Gastrocnemius medialis (tissue), 4 donors: ENCODE measurements around the gene KHNYN. TPM values are rescaled to one million over a fixed set of nuclear protein-coding genes. Genes with fewer than 3 reads are reported as not detected.

Experiments
- ATAC-seq, 2 donors: fragments of 150-250 bp; one replicate each; pipeline ENCODE4 v1.9.1; 2016
- DNase-seq, 2 donors: peaks; one replicate each; pipeline ENCODE4 v3.0.0-alpha.2; 2019
- H3K27ac ChIP-seq, 4 donors: fragments of 200-600 bp; sonication (generic); 1 replicate in 1 of 4; 2 replicates in 3 of 4; pipeline ENCODE4 v1.5.1; 2016 to 2018; ENCODE audit warnings: mild to moderate bottlenecking in 2 of 4, moderate library complexity in 1 of 4
- H3K27me3 ChIP-seq, 3 donors: fragments of 200-600 bp; sonication (generic) in 2 of 3; 1 replicate in 1 of 3; 2 replicates in 2 of 3; pipeline versions ENCODE4 v1.5.1 to v1.6.0; 2016 to 2019; ENCODE audit warnings: mild to moderate bottlenecking in 1 of 3, moderate library complexity in 1 of 3
- H3K36me3 ChIP-seq, 2 donors: fragments of 200-600 bp; sonication (generic) in 1 of 2; one replicate each; pipeline ENCODE4 v1.5.1; 2017 to 2018
- H3K4me1 ChIP-seq, 2 donors: fragments of 200-600 bp; sonication (generic) in 1 of 2; one replicate each; pipeline ENCODE4 v1.5.1; 2016 to 2017; ENCODE audit warnings: mild to moderate bottlenecking in 2 of 2
- H3K4me3 ChIP-seq, 4 donors: fragments of 200-600 bp; sonication (generic) in 3 of 4; 1 replicate in 1 of 4; 2 replicates in 3 of 4; pipeline ENCODE4 v1.5.1; 2016 to 2019; ENCODE audit warnings: mild to moderate bottlenecking in 2 of 4
- H3K9me3 ChIP-seq, 3 donors: fragments of 200-600 bp; sonication (generic) in 2 of 3; 1 replicate in 1 of 3; 2 replicates in 2 of 3; pipeline ENCODE4 v1.5.1; 2016 to 2019
- CTCF ChIP-seq, 5 experiments: fragments of 450-650 bp in 3 of 5; fragments of 200-600 bp in 2 of 5; sonication (generic) in 2 of 5; IDR thresholded peaks in 4 of 5; conservative IDR thresholded peaks in 1 of 5; 1 replicate in 4 of 5; 2 replicates in 1 of 5; pipeline ENCODE4 v1.5.1; 2016 to 2019; ENCODE audit warnings: antibody characterized with exemption in 5 of 5, mild to moderate bottlenecking in 3 of 5, moderate library complexity in 3 of 5
- POLR2A ChIP-seq, 2 donors: fragments of 450-650 bp; IDR thresholded peaks; one replicate each; pipeline ENCODE4 v1.6.1; 2017; ENCODE audit warnings: antibody characterized with exemption in 2 of 2, mild to moderate bottlenecking in 2 of 2, moderate library complexity in 2 of 2
- in situ Hi-C, 4 donors: fragments of 200-750 bp; cut with MboI; loops; one replicate each; pipeline versions ENCODE4 v1.15.0 to v1.8.0; 2017; ENCODE audit warnings: low sequenced_read_pairs in 4 of 4
- intact Hi-C: fragments of 100-400 bp; cut with DNase I; formaldehyde crosslinking; loops from one replicate; pipeline ENCODE4 v1.15.1; 2023; ENCODE audit warnings: low total_unique reads
- total RNA-seq, 4 donors: library from RNA; depleted of rRNA; stranded (reverse); fragments of >200 nt; gene quantifications; one replicate each; pipeline versions ENCODE4 v1.1.0 to v1.2.3, GENCODE V29; 2016

Gene KHNYN
- total RNA-seq, 4 donors from 2014 or later = 35.1 to 50.5 (median 44.7) TPM

GRCh38 chr14:24390701-24391468 is 38.9 kb upstream of the KHNYN start:
- no peak overlapping the region for H3K27ac ChIP-seq
- no peak overlapping the region for H3K4me3 ChIP-seq
- TF ChIP-seq POLR2A (IDR thresholded peaks at IDR 0.05) (no peak), CTCF (IDR thresholded peaks at IDR 0.05 in 4 of 5, conservative IDR thresholded peaks at IDR 0.05 in 1 of 5) (no peak)
- no peaks in the 10 kb centered on the region for H3K9me3 ChIP-seq
- DNase-seq (no peak), ATAC-seq (no peak)
- H3K27me3 ChIP-seq = peaks cover 7 to 13% (median 12%) of the 10 kb centered on the region in 3 donors
- intact Hi-C loops = no loop called here
- H3K4me1 ChIP-seq = no peaks in the 10 kb centered on the region
- in situ Hi-C loops = no loop called here
- H3K36me3 ChIP-seq = no peaks in the 10 kb centered on the region

GRCh38 chr14:24392325-24393091 is 37.2 kb upstream of the KHNYN start:
- Histone ChIP-seq H3K9me3 (no peaks in the 10 kb centered on the region), H3K27ac (no peak overlapping the region), H3K36me3 (no peaks in the 10 kb centered on the region), H3K27me3 (peaks cover 7 to 13% (median 12%) of the 10 kb centered on the region in 3 donors), H3K4me1 (no peaks in the 10 kb centered on the region), H3K4me3 (no peak overlapping the region)
- no peak for ATAC-seq
- in situ Hi-C loops = no loop called here
- intact Hi-C loops = no loop called here
- TF ChIP-seq CTCF (IDR thresholded peaks at IDR 0.05 in 4 of 5, conservative IDR thresholded peaks at IDR 0.05 in 1 of 5) (no peak), POLR2A (IDR thresholded peaks at IDR 0.05) (no peak)
- DNase-seq = no peak

- H3K4me1 ChIP-seq = peaks cover 0 to under 1% of the 10 kb centered on the region in 2 donors
- TF ChIP-seq POLR2A (IDR thresholded peaks at IDR 0.05) (no peak), CTCF (IDR thresholded peaks at IDR 0.05 in 4 of 5, conservative IDR thresholded peaks at IDR 0.05 in 1 of 5) (no peak)
- no peak for ATAC-seq
- peaks cover 7 to 20% (median 12%) of the 10 kb centered on the region in 3 donors for H3K27me3 ChIP-seq
- no peak overlapping the region for H3K4me3 ChIP-seq
- H3K36me3 ChIP-seq = no peaks in the 10 kb centered on the region
- no peak for DNase-seq
- H3K27ac ChIP-seq = no peak overlapping the region
- H3K9me3 ChIP-seq = no peaks in the 10 kb centered on the region
- in situ Hi-C loops (no loop called here), intact Hi-C loops (no loop called here)
These were observed 35.5 kb upstream of the KHNYN start for GRCh38 chr14:24394275-24394674.

- H3K9me3 ChIP-seq = no peaks in the 10 kb centered on the region
- in situ Hi-C loops = no loop called here
- no peaks in the 10 kb centered on the region for H3K36me3 ChIP-seq
- intact Hi-C loops = no loop called here
- TF ChIP-seq POLR2A (IDR thresholded peaks at IDR 0.05) (no peak), CTCF (IDR thresholded peaks at IDR 0.05 in 4 of 5, conservative IDR thresholded peaks at IDR 0.05 in 1 of 5) (no peak)
- DNase-seq = no peak
- peaks cover 3 to 9% of the 10 kb centered on the region in 2 donors for H3K4me1 ChIP-seq
- H3K27me3 ChIP-seq = peaks cover 6 to 21% (median 9%) of the 10 kb centered on the region in 3 donors
- H3K27ac ChIP-seq = no peak overlapping the region
- ATAC-seq = no peak
- H3K4me3 ChIP-seq = no peak overlapping the region
These were observed 33.9 kb upstream of the KHNYN start for GRCh38 chr14:24395609-24396582.
